ENCODE measurements around the gene AZIN2.

DNA sequence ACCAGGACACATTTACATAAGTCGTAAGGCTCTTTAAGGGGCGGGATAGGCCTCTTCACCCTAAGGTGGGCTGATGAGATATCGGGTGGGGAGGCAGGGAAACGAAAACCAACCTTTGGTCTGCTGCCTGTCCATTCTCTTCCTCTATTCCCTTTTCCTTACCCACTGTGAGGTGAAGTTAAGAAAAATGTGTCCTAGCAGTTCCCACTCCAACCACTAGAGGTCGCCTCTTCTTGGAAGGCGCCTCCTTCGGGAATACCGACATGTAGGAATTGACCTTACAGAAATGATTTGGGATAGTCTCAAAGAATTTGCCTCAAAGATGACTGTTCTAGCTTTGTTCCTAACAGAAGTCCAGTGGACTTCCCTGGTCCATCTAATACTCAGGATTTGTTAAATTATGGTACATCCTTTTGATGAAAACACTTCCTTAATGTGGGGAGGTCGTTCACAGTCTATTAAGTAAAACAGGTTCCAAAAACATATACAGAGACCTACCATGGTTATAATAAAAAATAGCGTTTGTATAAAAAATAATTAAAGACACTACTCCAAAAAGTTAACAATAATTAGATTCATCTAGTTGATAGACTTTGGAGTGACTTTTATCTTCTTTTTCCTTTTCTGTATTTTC is 14.1 kb downstream of the AZIN2 start:
- TF ChIP-seq POLR2A (IDR thresholded peaks at IDR 0.05) = no peak
- TF ChIP-seq, protein P1, sequence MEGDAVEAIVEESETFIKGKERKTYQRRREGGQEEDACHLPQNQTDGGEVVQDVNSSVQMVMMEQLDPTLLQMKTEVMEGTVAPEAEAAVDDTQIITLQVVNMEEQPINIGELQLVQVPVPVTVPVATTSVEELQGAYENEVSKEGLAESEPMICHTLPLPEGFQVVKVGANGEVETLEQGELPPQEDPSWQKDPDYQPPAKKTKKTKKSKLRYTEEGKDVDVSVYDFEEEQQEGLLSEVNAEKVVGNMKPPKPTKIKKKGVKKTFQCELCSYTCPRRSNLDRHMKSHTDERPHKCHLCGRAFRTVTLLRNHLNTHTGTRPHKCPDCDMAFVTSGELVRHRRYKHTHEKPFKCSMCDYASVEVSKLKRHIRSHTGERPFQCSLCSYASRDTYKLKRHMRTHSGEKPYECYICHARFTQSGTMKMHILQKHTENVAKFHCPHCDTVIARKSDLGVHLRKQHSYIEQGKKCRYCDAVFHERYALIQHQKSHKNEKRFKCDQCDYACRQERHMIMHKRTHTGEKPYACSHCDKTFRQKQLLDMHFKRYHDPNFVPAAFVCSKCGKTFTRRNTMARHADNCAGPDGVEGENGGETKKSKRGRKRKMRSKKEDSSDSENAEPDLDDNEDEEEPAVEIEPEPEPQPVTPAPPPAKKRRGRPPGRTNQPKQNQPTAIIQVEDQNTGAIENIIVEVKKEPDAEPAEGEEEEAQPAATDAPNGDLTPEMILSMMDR (IDR thresholded peaks at IDR 0.05) = peak; percentile 84 to 100 (median 98)

All from right lobe of liver (tissue), 4 donors.